H1 (cell line): Measurements from ENCODE around the gene EPHA4. TPM values are rescaled to one million over a fixed set of nuclear protein-coding genes. Genes with fewer than 3 reads are reported as not detected.
A peak's percentile ranks its signal among the peaks of the same experiment; 100 is the strongest.

Source experiments
- GABPA ChIP-seq: IDR thresholded peaks from 2 replicates; pipeline ENCODE4 v1.6.1; 2011; ENCODE audit warnings: mild to moderate bottlenecking, low read length, moderate library complexity, borderline replicate concordance; ENCODE audit not compliant: insufficient read depth
- KDM4A ChIP-seq: IDR thresholded peaks from one replicate; pipeline ENCODE4 v1.7.1; 2012; ENCODE audit warnings: low read depth, mild to moderate bottlenecking, moderate library complexity, low read length, inconsistent platforms; ENCODE audit not compliant: severe bottlenecking
- RNF2 ChIP-seq: fragments of 200-900, 300-1000 bp; sonication (generic); IDR thresholded peaks from 2 replicates; pipeline ENCODE4 v1.7.1; 2016; ENCODE audit warnings: borderline replicate concordance, low read depth, mild to moderate bottlenecking, antibody characterized with exemption, low read length; ENCODE audit not compliant: poor library complexity, severe bottlenecking; ENCODE audit errors: missing control alignments
- SIX5 ChIP-seq: IDR thresholded peaks from 2 replicates; pipeline ENCODE4 v1.6.1; 2011; ENCODE audit warnings: mild to moderate bottlenecking, low read depth, low read length
- polyA plus RNA-seq, 7 experiments: library from polyadenylated mRNA; depleted of rRNA in 3 of 7; stranded (reverse) in 5 of 7; unstranded in 2 of 7; fragments of >200 nt in 5 of 7; fragments of 200-250 nt in 2 of 7; gene quantifications; 1 replicate in 5 of 7; 2 replicates in 1 of 7; 4 replicates in 1 of 7; pipeline versions ENCODE4 v1.2.1 to v1.2.3, GENCODE V29; 2011 to 2013; ENCODE audit warnings: missing spikeins in 2 of 7, mixed read lengths in 2 of 7
- total RNA-seq: library from RNA; stranded (reverse); fragmentation: NEBNext Ultra II Directional; extraction: Animal tissue kit (Norgen Biotek cat#: 25700); gene quantifications from 2 replicates; pipeline ENCODE4 v1.2.1, GENCODE V29; 2021

Gene EPHA4
- total and polyA plus RNA-seq, 2 of the 8 experiments (the other 6 are each of a cell fraction or from before 2014, with no cell fraction given) = 4.3 to 5.7 TPM

- peak; percentile 19 for TF ChIP-seq KDM4A
- no peak for TF ChIP-seq RNF2
- no peak for TF ChIP-seq SIX5
- no peak for TF ChIP-seq GABPA
Measured at GRCh38 chr2:221569871-221570270, 2.2 kb downstream of the EPHA4 start (continued).
